Measurements from ENCODE around the gene TFAM.
"Not testable (repeated sequence)": the region's sequence is repeated elsewhere in the genome, so short reads cannot be mapped to it uniquely, and the experiment has no call there.

Gene TFAM

DNA sequence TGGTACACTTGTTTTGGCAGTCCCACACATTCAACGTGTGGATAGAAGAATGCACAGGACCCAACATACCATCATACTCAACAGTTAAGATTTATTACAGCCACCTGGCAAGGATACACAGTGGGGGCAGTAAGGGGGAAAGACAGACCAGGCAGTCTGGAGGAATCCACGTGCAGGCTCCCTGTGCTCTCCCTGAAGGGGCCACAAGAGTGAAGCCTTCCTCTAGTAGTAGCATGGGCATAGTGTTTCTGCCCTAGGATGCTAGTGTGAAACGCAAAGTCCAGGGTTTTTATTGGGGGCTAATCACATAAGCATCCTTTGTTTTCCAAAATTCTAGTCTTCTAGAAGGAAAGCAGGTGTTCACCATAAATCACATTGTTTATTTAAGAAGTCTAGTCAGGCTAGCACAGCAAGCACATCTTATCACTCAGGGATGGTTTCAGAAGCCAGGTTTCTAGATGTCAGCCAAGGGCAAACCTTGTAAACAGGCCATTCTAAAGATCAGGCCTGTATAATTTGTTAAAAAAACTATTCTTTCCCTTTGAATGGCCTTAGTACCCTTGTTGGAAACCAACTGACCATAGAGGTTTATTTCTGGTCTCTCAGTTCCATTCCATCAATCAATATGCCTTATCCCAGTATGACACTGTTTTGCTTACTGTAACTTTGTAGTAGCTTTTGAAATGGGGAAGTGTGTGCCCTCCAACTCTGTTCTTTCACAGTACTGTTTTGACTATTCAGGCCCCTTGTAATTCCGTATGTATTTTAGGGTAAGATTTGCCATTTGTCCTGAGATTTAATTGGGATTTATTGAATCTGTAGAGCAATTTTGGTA, 12.4 kb upstream of the TFAM start:
- DNase-seq (ENCODE audit: low read depth in 1 of 2, low spot score in 1 of 2) = no peak

DNA sequence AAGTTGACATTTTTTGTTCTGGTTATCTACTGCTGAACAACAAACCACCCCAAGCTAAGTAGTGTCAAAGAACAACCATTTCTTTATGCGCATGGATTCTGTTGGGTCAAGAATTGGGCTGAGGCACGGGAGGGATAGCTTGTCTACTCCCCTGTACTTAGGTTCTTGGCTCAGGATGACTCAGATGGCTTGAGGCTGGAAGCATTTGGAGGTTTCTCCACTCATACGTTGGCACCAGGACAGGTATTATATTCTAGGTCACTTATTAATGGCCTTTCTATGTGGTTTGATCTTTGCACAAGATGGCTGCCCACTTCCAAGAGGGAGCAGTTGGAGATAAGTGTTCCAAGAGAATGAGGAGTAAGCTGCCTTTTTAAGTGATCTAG, 11.8 kb upstream of the TFAM start:
- no peak for DNase-seq (ENCODE audit: low read depth in 1 of 2, low spot score in 1 of 2)

DNA sequence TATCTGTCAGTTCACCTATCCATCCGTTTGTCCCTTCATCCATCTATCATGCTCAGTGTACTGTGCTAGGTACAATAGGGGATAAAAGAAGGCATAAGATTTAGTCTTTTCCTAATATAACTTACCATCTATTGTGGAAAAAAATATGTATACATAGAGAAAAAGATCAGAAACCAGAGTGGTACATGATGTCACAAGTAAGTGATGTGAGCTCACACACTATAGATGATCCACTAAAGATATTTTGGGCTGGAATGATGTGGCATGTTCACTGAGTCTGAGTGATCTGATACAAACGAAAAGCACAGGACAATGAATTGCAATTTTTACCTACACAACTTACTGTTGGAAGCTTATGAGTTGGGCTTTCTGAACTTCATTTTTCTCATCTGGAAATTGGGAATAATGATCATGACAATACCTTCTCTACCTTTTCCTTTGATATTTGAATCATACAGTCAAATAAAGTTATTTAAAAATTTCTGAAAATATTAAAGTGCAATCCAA, 2.7 kb upstream of the TFAM start:
- no peak for DNase-seq (ENCODE audit: low read depth in 1 of 2, low spot score in 1 of 2)

GRCh38 chr10:58384095-58384494, 1.1 kb upstream of the TFAM start:
- DNase-seq (ENCODE audit: low read depth in 1 of 2, low spot score in 1 of 2) = no peak

DNA sequence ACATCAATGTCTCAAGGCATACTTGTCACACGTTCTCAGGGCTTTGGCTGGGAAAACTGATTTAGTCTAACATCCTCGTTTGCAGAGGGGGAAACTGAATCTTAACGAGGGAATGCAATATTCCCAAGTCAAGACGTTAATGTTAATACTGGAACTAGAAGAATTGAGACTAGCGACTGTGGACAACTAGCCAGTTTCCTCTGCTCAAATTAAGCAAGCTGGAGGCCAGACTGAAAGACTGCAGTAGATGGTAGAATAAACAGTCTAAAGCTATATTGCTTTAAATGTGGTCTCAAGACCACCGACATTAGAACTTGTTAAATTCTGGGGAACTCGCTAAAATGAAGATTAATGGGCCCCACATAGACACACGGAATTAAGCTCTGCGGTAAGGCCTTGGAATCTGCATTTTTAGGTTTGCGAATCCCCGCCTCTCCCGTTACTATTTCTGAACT, 639 bp upstream of the TFAM start:
- DNase-seq (ENCODE audit: low read depth in 1 of 2, low spot score in 1 of 2) = no peak

DNA sequence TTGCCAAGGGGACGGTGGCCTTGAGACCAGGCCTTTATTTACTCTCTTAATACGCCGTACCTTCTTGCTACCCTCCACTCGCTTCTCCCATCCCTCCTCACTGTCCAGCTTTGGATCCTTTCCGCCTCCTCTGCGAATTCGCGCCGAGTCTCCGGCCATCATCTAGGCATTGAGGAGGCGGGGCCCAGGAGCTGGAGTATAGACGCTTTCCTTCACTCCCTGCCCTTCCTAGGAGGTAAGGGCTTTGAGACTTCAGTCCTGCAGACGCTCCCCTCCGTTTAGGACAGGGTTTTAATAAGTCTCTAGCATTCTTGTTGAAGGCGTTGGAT, 538 bp downstream of the TFAM start:
- no peak for DNase-seq (ENCODE audit: low read depth in 1 of 2, low spot score in 1 of 2)

DNA sequence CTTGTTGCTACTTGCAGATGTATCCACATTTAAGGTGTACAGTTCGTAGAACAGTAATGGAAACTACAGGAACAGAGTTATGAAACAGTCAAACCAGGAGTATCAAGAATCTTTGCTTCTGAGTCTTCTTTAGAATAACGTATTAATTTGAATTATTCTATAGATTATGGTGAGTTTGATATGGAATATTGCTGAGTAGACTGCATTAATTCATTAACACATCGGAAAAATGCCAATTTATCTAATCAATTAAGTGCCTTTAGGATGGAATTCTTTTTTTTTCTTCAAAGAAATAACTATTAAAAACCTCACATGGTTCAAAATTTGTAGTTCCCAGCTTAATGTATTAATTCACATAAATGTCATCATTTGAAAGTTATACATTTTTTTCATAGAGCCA, 3.8 kb downstream of the TFAM start:
- no peak for DNase-seq (ENCODE audit: low read depth in 1 of 2, low spot score in 1 of 2)

- no peak for DNase-seq (ENCODE audit: low read depth in 1 of 2, low spot score in 1 of 2)
Measured at GRCh38 chr10:58393317-58393716, 8.1 kb downstream of the TFAM start.

- no peak for DNase-seq (ENCODE audit: low read depth in 1 of 2, low spot score in 1 of 2)
Measured at GRCh38 chr10:58394471-58394870, 9.3 kb downstream of the TFAM start.

DNA sequence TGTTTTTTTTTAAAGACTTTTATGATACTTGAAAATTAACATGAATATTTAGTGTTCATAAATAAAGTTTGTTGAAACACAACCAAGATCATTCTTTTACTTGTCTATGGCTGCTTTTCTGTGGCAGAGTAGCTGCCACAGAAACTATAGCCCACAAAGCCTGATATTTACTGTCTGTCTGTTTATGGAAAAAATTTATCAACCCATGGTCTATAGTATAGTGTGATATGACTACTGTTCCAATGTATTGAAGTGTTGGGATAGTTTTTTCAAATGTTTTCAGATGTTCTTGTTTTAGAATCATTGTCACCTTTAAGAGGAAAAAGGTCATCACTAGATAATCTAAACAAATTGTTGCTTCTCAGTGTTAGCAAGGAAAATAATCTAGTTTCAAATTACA, 10.8 kb downstream of the TFAM start:
- no peak for DNase-seq (ENCODE audit: low read depth in 1 of 2, low spot score in 1 of 2)

- DNase-seq (ENCODE audit: low read depth in 1 of 2, low spot score in 1 of 2) = no peak
Measured at GRCh38 chr10:58397830-58398229, 12.6 kb downstream of the TFAM start.

GRCh38 chr10:58399410-58399809, 14.2 kb downstream of the TFAM start:
- DNase-seq (ENCODE audit: low read depth in 1 of 2, low spot score in 1 of 2) = no peak

DNA sequence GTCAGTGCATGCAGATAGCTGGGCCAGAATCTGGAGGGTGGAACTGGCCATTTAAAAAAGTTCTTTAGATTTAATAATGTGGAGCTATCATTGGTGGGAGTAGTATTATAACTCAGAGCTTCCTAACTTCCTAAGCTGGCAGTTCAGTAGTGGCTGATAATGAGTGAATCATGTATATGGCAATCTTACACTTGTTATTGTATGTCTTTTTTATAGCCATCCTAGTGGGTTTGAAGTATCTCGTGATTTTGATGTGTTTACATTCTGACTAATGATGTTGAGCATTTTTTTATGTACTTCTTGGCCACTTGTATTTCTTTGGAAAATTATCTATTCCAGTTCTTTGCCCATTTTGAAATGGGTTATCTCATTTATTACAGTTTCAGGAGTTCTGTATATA, 15.4 kb downstream of the TFAM start:
- DNase-seq (ENCODE audit: low read depth in 1 of 2, low spot score in 1 of 2) = no peak

DNA sequence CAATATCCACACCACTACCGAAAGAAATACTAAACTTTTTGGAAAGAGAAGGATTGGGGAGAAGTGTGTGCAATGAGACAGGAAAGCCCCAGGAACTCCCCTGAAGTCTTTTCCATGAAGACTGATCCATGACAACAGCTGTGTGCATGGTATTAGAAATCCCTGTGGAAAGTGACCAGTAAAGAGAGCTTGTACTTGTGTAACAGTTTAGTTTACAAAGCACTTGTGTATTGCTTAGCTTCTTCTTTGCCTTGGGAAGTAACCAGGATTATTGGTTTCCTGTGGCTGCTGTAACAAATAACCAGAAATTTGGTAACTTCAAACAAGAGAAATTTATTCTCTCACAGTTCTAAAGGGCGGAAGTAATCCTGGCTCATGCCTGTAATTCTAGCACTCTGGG, 18.8 kb downstream of the TFAM start:
- no peak for DNase-seq (ENCODE audit: low read depth in 1 of 2, low spot score in 1 of 2)

DNA sequence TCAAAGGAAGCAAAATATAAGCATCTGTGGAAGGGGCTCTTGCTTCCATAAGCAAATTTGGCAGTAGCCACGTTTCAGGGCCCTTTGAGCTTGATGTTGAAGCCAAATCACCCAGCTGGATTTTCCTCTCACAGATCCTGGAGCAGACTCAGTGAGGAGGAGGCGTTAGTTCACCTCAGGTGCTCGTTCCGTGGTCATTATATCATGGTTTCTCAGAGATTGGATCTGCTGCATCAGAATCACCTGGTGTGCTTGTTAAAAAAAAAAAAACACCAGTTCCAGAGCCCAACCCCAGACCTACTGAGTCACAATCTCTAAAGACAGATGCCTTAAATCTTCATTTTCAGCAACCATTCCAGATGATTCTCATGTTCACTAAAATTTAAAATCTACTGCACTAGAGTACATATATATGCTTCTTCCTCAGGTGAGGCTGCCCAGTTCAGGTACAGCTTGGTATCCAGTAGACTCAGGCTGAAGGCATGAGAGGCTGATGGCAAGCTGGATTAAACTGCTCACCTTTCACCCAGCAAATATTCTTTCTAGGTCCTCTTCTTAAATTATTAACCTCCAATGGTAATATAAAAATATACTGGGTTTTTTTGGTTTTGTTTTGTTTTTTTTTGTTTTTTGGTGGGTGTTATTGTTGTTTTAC, 24.9 kb downstream of the TFAM start:
- DNase-seq (ENCODE audit: low read depth in 1 of 2, low spot score in 1 of 2) = no peak

DNA sequence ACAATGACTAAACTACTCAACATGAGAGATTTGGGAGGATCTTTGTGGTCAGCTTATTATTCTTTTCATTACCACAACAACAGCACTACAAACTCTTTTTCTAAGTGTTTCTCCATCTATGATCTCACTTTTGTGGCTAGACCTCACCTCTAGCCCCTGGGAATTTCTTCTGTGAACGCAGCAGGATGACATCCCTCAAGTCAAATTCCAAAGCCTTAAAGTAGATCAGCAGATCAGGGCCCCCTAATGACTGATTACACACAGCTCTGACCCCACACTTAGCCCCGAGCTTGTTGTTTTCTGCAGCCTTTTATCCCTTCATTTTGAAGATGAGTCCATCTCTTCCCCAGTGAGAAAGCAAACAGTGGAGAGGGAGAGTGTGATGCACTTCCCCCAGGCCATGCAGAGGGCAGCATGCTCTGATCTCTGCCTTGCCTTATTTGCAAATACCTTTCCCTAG, 27.3 kb downstream of the TFAM start:
- no peak for DNase-seq (ENCODE audit: low read depth in 1 of 2, low spot score in 1 of 2)

- no peak for DNase-seq (ENCODE audit: low read depth in 1 of 2, low spot score in 1 of 2)
Measured at GRCh38 chr10:58414270-58415041, 29.2 kb downstream of the TFAM start.

DNA sequence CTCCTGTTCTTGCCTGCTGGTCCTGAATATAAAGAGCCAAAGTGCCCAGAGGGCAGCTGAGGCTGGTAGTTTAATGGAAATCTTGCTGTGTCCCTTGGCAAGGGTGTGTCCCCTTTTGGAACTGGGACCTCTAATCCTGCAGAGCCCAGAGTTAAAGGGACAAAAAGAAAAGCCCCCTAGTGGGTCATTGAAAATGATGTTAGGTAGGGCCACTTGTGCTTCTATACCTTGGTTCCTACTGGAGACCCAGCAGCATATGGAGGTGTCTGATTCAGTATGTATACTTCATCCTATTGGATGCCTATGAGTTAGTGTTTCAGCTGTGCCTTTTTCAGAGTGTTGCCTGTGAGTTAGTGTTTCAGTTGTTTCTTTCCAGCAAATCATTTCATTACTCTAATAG, 30.5 kb downstream of the TFAM start:
- no peak for DNase-seq (ENCODE audit: low read depth in 1 of 2, low spot score in 1 of 2)

DNA sequence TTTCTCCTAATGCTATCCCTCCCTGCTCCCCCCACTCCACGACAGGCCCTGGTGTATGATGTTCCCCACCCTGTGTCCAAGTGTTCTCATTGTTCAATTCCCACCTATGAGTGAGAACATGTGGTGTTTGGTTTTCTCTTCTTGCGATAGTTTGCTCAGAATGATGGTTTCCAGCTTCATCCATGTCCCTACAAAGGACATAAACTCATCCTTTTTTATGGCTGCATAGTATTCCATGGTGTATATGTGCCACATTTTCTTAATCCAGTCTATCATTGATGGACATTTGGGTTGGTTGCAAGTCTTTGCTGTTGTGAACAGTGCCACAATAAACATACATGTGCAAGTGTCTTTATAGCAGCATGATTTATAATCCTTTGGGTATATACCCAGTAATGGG, 32.7 kb downstream of the TFAM start:
- not testable (repeated sequence) for DNase-seq (ENCODE audit: low read depth in 1 of 2, low spot score in 1 of 2)

GRCh38 chr10:58424176-58424575, 39.0 kb downstream of the TFAM start:
- DNase-seq (ENCODE audit: low read depth in 1 of 2, low spot score in 1 of 2) = no peak

DNA sequence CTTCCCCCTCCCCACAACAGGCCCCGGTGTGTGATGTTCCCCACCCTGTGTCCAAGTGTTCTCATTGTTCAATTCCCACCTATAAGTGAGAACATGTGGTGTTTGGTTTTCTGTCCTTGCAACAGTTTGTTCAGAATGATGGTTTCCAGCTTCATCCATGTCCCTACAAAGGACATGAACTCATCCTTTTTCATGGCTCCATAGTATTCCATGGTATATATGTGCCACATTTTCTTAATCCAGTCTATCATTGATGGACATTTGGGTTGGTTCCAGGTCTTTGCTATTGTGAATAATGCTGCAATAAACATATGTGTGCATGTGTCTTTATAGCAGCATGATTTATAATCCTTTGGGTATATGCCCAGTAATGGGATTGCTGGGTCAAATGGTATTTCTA, 43.2 kb downstream of the TFAM start:
- not testable (repeated sequence) for DNase-seq (ENCODE audit: low read depth in 1 of 2, low spot score in 1 of 2)

- no peak for DNase-seq (ENCODE audit: low read depth in 1 of 2, low spot score in 1 of 2)
Measured at GRCh38 chr10:58431903-58432302, 46.7 kb downstream of the TFAM start.

All from activated T-helper 1 cell treated with anti-CD3 and anti-CD28 coated beads, Interleukin-2, amount 50 U/mL, for 16 hours (primary cell).